Glomerular visceral epithelial cell (primary cell): Measurements from ENCODE around the gene BEND6.

Experiments
- DNase-seq: peaks from one replicate; pipeline ENCODE4 v3.0.0-alpha.2; 2016; ENCODE audit errors: extremely low spot score

BEND6 gene

DNA sequence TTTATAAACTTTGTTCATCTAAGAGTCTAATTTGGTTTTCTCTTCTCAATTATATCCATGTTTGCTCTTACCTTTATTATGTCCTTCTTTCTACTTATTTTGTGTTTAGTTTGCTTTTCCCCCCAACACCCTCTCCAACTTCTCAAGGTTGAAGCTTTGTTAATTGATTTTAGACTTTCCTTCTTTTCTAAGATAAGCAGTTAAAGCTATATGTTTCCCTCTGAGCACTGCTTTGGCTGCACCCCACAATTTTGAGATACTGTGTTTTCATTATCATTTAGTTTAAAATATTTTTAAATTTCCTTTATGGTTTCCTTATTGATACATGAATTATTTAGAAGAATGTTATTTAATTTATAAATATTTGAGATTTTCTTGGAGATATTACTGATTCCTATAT is 13.9 kb upstream of the BEND6 start:
- no peak for DNase-seq

GRCh38 chr6:56944661-56945060 is 10.2 kb upstream of the BEND6 start:
- DNase-seq: no peak

DNA sequence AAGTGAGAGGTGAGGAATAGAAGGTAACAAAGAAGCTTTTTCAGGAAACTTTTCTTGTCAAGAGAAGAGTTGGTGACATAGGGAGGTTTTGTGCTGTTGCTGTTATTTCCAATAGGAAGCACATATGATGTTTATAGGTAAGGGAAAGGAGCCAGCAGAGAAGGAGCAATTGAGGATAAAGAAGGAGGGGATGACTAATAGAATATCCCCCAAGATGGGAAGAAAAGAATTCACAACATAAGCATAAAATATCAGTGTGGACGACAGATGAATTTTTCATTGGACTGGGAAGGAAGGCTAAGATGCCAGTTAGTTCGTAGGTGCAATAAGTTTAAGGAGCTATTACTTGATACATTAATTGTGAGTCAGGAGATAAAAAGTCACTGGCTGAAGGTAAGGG is 8.5 kb upstream of the BEND6 start:
- DNase-seq: no peak

GRCh38 chr6:56947924-56948323 is 7.0 kb upstream of the BEND6 start:
- no peak for DNase-seq

DNA sequence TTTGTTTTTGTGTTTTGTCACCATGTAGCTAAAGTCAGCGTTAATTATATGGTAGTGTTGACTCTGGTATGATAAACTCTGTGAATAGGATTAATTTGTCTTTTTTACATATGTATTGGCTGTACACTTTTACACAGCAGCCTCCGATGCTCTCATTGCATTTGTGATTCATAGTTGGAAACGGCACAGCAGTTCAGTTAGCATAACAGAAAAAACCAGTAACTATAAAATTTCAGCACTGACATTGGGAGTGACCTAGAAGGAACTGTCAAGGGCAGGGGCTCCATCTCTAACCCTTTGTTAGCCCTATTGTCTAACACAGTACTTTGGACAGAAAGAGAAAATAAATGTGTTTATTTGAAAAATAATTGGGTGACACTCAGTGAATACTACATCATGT is 5.6 kb upstream of the BEND6 start:
- no peak for DNase-seq

DNA sequence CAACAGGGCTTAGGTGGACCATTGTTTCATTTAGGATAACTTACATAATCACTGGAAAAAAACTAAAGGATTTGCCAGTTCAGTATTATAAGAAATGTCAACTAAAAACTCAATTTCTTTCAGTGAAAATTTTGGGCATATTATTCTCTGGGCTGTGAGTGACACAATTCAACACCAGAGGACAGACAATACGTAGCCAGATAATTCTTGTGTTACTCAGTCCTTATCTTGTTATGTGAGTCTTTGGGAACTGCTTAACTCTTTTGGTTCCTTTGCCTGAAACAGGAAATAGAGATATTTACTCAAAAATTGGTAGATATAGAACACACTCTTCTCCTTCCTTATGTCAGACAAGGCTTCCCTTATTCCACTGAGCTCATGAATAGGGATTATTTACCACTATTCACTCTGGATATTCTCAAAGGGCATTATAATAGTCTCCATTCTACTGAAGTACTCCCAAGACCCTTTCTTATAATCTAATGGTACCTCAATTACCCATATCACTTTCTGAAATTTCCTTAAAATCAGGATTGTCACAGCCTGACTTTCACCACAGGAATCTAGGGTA is 4.9 kb upstream of the BEND6 start:
- no peak for DNase-seq

DNA sequence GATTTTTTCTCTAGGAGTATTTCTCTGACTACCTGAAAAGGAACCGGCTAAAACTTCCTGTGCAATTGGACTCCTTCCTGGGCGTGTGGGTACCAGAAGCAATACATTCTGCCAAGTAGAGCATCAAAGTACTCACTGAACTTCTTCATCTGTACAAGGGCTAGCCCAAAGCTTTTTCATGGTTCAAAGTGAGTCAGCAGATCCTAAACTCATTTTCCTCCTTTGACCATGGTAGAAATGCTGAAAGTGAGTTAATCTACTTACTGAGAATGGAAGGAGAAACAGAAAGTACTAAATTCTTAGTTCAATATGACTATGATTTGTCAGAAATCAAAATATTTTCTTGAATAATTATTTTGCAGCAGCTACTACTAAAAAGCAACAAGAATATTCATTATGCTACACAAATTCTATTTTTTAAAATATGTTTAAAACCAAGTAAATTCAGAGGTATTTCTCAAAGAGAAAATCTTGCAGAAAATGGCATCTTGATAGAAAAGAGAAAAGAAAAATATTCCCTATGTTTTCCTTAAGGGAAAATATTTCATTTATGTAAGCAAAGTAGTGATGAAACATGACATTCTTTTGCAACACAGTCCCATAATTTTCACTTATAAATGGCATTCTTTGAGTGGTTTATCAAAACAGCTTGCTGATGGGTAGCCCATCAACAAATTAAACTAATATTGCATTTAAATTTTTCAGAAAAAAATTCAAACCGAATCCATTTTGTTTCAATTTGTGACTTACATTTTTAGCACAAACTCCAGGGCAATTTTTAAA is 3.7 kb upstream of the BEND6 start:
- DNase-seq: no peak

GRCh38 chr6:56953597-56954402 is 1.1 kb upstream of the BEND6 start:
- no peak for DNase-seq

GRCh38 chr6:56955171-56956155 is 556 bp downstream of the BEND6 start:
- DNase-seq: peak; percentile 97

DNA sequence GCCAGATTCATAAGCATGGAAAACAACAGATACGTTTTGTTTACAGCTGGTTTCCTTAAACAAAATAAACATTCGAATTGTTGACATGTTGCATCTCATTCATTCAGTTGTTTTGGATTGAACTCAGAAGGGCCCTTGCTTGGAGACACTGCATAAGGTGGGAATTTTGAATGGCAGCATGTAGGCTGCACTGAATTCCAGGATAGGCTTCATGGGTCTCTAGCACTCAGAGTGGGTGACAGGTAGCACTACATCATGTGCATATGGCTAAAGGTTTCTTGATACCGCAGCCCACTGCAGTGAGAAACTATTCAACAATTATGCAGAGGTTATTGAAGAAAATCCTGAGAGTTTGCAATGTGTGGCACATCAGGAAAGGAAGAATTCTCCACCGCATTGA is 1.6 kb downstream of the BEND6 start:
- DNase-seq: no peak

GRCh38 chr6:56957856-56958255 is 2.9 kb downstream of the BEND6 start:
- no peak for DNase-seq

GRCh38 chr6:56958481-56958880 is 3.6 kb downstream of the BEND6 start:
- no peak for DNase-seq

DNA sequence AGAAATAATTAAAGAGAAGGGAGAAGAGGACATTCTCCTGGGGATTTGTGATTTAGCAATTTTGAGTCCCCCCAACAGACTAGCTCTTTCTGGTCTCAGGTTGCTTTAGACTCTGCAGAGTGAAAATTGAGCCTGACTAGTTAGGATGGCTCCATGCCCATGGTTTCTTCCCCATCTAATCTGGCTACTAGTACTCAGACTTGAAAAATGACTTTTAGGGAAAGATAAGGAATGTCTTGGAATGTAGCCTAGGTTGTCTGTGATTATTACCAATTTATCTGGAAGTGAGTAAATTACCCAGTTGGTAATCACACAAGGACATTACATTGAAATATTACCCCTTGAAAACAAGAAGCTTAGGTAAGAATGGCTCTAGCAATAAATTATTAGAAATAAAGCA is 4.2 kb downstream of the BEND6 start:
- no peak for DNase-seq

DNA sequence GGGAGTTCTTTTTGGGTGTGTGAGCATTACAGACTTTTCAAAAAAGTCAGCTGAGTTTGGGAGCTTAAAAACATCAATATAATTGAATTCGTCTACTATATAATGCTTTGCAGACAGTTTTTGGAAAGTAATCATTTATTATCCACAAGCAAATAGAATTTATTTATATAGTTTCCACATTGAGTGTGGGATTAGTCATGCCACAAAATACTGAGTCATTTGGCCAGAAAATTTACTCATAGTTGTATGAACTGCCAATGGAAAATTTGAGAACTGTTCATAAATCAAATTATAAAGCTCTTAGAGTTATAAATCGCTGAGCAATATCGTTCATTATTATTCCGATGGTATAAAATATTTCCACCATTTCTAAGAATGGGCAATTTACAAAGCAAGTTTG is 5.0 kb downstream of the BEND6 start:
- peak; percentile 20 for DNase-seq

GRCh38 chr6:56961151-56961550 is 6.2 kb downstream of the BEND6 start:
- no peak for DNase-seq

- DNase-seq: peak; percentile 77
Measured at GRCh38 chr6:56962441-56962840, 7.5 kb downstream of the BEND6 start.

GRCh38 chr6:56963043-56963442 is 8.1 kb downstream of the BEND6 start:
- peak; percentile 22 for DNase-seq

GRCh38 chr6:56963793-56964192 is 8.9 kb downstream of the BEND6 start:
- DNase-seq: no peak

GRCh38 chr6:56965126-56965525 is 10.2 kb downstream of the BEND6 start:
- no peak for DNase-seq

DNA sequence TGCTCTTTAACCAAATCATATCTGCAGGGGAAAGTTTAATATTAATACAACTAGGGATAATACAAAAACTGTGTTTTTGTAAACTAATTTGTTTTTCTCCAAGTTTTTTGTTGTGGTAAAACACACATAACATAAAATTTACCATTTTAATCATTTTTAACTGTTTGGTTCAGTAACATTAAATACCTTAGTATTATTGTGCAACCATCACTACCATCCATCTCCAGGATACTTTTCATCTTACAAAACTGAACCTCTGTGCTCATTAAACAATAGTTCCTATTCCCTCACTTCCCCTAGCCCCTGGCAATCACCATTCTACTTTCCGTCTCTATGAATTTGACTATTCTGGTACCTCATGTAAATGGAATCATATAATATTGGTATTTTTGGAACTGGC is 15.9 kb downstream of the BEND6 start:
- DNase-seq: no peak

- DNase-seq: no peak
Measured at GRCh38 chr6:56977192-56977591, 22.3 kb downstream of the BEND6 start.

DNA sequence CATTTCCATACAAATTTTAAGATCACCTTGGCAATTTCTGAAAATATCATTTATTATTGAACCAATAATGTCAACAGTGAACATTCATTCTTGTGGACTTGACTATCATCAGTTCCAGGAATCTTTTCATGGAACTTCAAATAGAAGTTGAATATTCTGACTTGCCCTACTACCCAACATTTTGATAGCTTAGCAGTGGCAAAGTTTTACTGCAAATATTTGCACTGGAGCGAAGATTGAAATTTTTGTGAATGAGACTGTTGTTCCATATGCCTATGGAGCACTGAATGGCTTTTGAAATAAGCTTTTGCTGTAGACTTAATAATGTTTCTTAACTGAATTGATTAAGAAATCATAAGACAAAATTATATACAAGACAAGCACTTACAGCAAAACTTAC is 23.6 kb downstream of the BEND6 start:
- DNase-seq: no peak
